Measurements from ENCODE around the gene NHS.

DNA sequence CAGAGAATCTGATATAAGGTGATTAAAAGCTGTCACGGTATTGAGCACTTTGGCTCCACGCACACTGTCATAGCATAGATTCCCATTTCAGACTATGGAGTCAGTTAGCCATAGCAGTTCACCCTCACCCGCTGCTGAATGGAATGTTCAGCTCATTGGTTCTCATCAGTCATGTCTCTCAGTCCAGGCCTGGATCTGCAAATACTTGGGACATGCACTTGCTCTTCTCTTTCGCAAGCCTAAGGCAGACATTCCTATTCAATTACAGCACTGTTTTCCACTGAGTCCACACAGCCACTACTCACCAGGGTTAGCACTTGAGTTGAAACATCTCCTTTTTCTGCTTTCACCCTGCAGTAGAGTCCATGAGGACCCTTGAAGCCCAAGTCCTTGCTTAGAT, 331.7 kb downstream of the NHS start:
- TF ChIP-seq, protein P1, sequence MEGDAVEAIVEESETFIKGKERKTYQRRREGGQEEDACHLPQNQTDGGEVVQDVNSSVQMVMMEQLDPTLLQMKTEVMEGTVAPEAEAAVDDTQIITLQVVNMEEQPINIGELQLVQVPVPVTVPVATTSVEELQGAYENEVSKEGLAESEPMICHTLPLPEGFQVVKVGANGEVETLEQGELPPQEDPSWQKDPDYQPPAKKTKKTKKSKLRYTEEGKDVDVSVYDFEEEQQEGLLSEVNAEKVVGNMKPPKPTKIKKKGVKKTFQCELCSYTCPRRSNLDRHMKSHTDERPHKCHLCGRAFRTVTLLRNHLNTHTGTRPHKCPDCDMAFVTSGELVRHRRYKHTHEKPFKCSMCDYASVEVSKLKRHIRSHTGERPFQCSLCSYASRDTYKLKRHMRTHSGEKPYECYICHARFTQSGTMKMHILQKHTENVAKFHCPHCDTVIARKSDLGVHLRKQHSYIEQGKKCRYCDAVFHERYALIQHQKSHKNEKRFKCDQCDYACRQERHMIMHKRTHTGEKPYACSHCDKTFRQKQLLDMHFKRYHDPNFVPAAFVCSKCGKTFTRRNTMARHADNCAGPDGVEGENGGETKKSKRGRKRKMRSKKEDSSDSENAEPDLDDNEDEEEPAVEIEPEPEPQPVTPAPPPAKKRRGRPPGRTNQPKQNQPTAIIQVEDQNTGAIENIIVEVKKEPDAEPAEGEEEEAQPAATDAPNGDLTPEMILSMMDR (IDR thresholded peaks at IDR 0.05), result no peak
- no peak for TF ChIP-seq POLR2A (IDR thresholded peaks at IDR 0.05)
